Epithelial cell of proximal tubule (primary cell): ENCODE data around the gene VOPP1. TPM values are rescaled to one million over a fixed set of nuclear protein-coding genes. Genes with fewer than 3 reads are reported as not detected.

Source experiments
- DNase-seq: peaks from one replicate; pipeline ENCODE4 v3.0.0-alpha.2; 2011; ENCODE audit warnings: low read depth
- H3K4me3 ChIP-seq: 2 replicates; pipeline ENCODE4 v1.5.1; 2011; ENCODE audit warnings: low read depth, mild to moderate bottlenecking, low read length
- total RNA-seq: library from RNA; depleted of rRNA; stranded (reverse); fragments of >200 nt; gene quantifications from 2 replicates; pipeline ENCODE4 v1.2.3, GENCODE V29; 2015
- TF ChIP-seq, protein P1 (sequence below): conservative IDR thresholded peaks from 2 replicates; pipeline ENCODE4 v1.5.1; 2012; ENCODE audit warnings: low read depth, mild to moderate bottlenecking, low read length

VOPP1 gene
- total RNA-seq, 1 donor from 2014 or later = 98.3 TPM

DNA sequence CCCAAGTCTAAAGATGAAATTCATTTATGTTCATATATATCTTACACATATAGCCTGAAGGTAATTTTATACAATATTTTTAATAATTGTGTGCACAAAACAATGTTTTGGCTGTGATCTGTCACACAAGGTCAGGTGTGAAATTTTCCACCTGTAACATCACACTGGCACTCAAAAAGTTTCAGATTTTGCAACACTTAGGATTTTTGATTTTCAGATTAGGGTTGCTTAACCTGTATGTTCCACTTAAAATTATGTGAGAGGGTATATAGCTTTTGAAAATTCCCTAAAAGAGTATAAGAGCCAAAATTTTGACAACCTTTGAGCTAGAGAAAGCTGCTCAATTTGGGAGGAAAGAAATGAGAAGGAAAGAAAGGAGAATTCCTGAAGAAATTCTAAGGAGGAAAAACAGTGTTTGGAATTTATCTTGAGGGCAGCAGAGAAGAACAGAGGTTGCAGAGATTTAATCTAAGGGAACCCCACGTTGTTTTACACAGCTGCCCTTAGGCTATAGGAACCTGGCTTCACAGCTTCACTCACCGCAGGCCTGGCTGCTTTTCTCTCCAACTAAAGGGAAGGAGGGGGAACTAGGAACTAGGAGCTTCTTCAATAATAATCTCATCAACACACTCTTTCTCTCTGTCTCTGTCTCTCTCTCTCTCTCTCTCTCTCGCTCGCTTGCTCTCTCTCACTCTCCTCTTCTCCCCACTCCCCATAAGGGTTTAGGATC lies 8.5 kb downstream of the VOPP1 start:
- TF ChIP-seq, protein P1, sequence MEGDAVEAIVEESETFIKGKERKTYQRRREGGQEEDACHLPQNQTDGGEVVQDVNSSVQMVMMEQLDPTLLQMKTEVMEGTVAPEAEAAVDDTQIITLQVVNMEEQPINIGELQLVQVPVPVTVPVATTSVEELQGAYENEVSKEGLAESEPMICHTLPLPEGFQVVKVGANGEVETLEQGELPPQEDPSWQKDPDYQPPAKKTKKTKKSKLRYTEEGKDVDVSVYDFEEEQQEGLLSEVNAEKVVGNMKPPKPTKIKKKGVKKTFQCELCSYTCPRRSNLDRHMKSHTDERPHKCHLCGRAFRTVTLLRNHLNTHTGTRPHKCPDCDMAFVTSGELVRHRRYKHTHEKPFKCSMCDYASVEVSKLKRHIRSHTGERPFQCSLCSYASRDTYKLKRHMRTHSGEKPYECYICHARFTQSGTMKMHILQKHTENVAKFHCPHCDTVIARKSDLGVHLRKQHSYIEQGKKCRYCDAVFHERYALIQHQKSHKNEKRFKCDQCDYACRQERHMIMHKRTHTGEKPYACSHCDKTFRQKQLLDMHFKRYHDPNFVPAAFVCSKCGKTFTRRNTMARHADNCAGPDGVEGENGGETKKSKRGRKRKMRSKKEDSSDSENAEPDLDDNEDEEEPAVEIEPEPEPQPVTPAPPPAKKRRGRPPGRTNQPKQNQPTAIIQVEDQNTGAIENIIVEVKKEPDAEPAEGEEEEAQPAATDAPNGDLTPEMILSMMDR = no peak
- H3K4me3 ChIP-seq = no peak overlapping the region
- DNase-seq = no peak

GRCh38 chr7:55561690-55562089 lies 10.6 kb downstream of the VOPP1 start:
- TF ChIP-seq, protein P1 = no peak
- DNase-seq = no peak
- no peak overlapping the region for H3K4me3 ChIP-seq

DNA sequence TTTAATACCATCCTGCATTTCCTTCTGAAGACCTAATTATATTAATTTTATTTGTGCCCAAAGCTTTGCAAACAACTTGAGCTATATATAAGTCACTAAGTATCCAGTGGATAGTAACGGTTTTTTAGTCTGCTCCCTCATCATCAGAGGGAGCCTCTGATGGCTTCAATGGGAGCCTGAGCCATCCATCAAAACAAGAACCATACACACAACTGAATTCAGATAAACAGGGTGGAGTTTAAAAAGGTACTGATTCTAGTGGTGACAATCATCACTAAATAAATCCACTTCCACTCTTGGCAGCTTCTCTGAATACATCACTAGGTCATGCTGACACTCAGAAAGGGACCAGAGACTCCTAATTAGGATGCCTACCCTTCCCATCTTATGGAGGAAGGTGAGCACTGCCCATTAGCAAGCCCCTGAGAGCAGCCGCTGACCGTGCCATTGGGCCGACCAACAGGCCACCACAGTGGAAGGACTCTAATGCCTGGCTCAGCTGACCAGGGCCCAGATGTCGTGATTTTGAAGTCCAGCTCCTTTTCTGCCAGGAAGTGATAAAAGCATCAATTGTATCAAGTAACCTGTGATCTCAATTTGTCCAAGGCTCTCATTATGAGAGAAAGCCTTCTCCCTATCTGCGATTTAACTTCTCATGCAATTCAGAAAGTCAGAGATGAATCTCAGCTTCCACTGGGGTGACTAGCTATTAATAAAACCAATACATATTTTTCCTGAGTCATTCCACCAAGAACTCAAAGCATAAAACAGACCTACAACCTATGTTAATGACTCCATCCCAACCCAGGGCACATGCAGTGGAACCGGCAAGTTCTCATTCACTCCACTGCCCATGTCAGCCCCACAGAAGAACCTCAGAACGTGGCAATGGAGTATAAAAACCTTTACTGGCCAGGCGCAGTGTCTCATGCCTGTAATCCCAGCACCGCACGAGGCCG lies 13.1 kb downstream of the VOPP1 start:
- TF ChIP-seq, protein P1 = no peak
- no peak for DNase-seq
- H3K4me3 ChIP-seq = no peak overlapping the region

DNA sequence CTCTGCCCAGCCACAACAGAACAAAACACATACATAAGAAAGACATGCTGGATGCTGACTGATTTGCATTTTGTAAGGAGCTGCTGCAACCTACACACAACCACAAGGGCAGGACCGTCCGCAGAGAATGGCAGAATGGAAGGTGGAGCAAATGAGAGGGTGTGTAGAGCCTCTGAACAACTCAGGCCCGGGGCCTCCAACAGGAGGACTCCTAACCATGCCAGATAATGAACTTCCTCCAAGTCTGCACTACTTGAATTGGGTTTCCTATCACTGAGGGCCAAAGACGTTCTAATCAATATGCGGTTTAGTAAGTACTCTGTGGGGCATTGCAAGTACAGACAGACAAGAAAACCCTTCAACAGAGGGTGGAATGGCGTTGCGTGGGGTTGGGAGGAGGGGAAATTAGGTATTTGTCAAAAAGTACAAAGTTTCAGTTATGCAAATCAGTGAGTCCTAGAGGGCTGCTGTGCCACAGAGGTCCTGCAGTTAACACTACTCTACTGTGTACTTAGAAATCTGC lies 14.6 kb downstream of the VOPP1 start:
- TF ChIP-seq, protein P1 = no peak
- no peak for DNase-seq
- H3K4me3 ChIP-seq = no peak overlapping the region

- TF ChIP-seq, protein P1 = no peak
- no peak overlapping the region for H3K4me3 ChIP-seq
- no peak for DNase-seq
Measured at GRCh38 chr7:55556492-55556891, 15.8 kb downstream of the VOPP1 start.

DNA sequence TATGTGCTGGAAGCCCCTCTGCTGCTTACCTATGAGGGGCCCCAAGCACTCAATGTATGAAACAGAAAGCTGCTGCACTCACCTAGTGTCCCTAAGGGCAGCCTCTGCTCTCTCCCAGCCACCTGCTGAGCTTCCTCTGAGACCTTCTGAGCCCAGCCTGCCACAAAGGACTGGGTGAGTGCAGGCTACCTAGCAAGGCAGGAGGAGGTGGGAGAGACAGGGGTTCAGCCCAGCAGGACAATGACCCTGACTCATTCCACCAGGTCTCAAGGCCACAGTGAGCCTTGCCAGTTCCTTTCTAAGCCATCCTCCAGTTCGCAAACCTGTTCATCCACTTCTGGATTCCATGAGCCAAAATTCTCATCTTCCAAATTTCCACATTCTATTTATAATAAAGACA lies 16.3 kb downstream of the VOPP1 start:
- TF ChIP-seq, protein P1 = no peak
- no peak for DNase-seq
- no peak overlapping the region for H3K4me3 ChIP-seq
